Upper lobe of right lung (tissue), 1 donor: ENCODE data around the gene GPATCH1. TPM values are rescaled to one million over a fixed set of nuclear protein-coding genes. Genes with fewer than 3 reads are reported as not detected.

Source experiments
- ATAC-seq: fragments of 200-7000 bp; cut with Tn5 transposase; one replicate; pipeline ENCODE4 v1.9.1; 2020; ENCODE audit warnings: mild to moderate bottlenecking, moderate library complexity
- DNase-seq: peaks from one replicate; pipeline ENCODE4 v3.0.0-alpha.2; 2020
- H3K27ac ChIP-seq: fragments of 200-600 bp; one replicate; pipeline ENCODE4 v1.8.0; 2022
- H3K27me3 ChIP-seq: fragments of 200-600 bp; one replicate; pipeline ENCODE4 v1.8.0; 2022; ENCODE audit warnings: mild to moderate bottlenecking
- H3K36me3 ChIP-seq: fragments of 200-600 bp; one replicate; pipeline ENCODE4 v1.8.0; 2022
- H3K4me1 ChIP-seq: fragments of 200-600 bp; one replicate; pipeline ENCODE4 v1.8.0; 2022
- H3K4me3 ChIP-seq: fragments of 200-600 bp; one replicate; pipeline ENCODE4 v1.8.0; 2022; ENCODE audit warnings: mild to moderate bottlenecking
- H3K9me3 ChIP-seq: fragments of 200-600 bp; one replicate; pipeline ENCODE4 v1.8.0; 2022
- CTCF ChIP-seq: fragments of 200-600 bp; IDR thresholded peaks from one replicate; pipeline ENCODE4 v1.8.0; 2022; ENCODE audit warnings: antibody characterized with exemption
- intact Hi-C: fragments of 100-400 bp; cut with DNase I; formaldehyde crosslinking; loops from one replicate; pipeline ENCODE4 v1.11.0; 2022
- total RNA-seq: library from RNA; stranded (reverse); fragmentation: NEBNext Ultra II Directional; extraction: Animal tissue kit (Norgen Biotek cat#: 25700); gene quantifications from one replicate; pipeline ENCODE4 v1.2.1, GENCODE V29; 2021
- donor health status: DM: no; HTN: yes; CAD: no; lungs with severe emphysema.

Gene GPATCH1
- total RNA-seq, 1 donor from 2014 or later: 7.0 TPM

GRCh38 chr19:33100894-33101644, 20.1 kb downstream of the GPATCH1 start:
- Histone ChIP-seq H3K9me3 (no peaks in the 10 kb centered on the region), H3K36me3 (peaks cover 77% of the 10 kb centered on the region), H3K4me3 (no peak overlapping the region), H3K27ac (no peak overlapping the region), H3K27me3 (no peaks in the 10 kb centered on the region), H3K4me1 (no peaks in the 10 kb centered on the region)
- no peak for TF ChIP-seq CTCF
- intact Hi-C loops: no loop called here
- DNase-seq (no peak), ATAC-seq (peak; percentile 45)

- intact Hi-C loops: no loop called here
- Histone ChIP-seq H3K27me3 (no peaks in the 10 kb centered on the region), H3K9me3 (no peaks in the 10 kb centered on the region), H3K36me3 (peaks cover 77% of the 10 kb centered on the region), H3K27ac (no peak overlapping the region), H3K4me3 (no peak overlapping the region), H3K4me1 (no peaks in the 10 kb centered on the region)
- ATAC-seq (no peak), DNase-seq (no peak)
- no peak for TF ChIP-seq CTCF
Measured at GRCh38 chr19:33102893-33103292, 21.9 kb downstream of the GPATCH1 start.

- DNase-seq: no peak
- no peak for TF ChIP-seq CTCF
- intact Hi-C loops: no loop called here
- no peak for ATAC-seq
- Histone ChIP-seq H3K4me1 (no peaks in the 10 kb centered on the region), H3K4me3 (no peak overlapping the region), H3K27me3 (no peaks in the 10 kb centered on the region), H3K27ac (no peak overlapping the region), H3K36me3 (peaks cover 79% of the 10 kb centered on the region), H3K9me3 (no peaks in the 10 kb centered on the region)
Measured at GRCh38 chr19:33108161-33108560, 27.2 kb downstream of the GPATCH1 start.

GRCh38 chr19:33110137-33110910, 29.3 kb downstream of the GPATCH1 start:
- no peak for ATAC-seq
- H3K9me3 ChIP-seq: no peaks in the 10 kb centered on the region
- no peaks in the 10 kb centered on the region for H3K27me3 ChIP-seq
- DNase-seq: no peak
- H3K4me3 ChIP-seq: no peak overlapping the region
- no peak for TF ChIP-seq CTCF
- no peak overlapping the region for H3K27ac ChIP-seq
- H3K36me3 ChIP-seq: peaks cover 80% of the 10 kb centered on the region
- H3K4me1 ChIP-seq: no peaks in the 10 kb centered on the region
- intact Hi-C loops: no loop called here

GRCh38 chr19:33111587-33111986, 30.6 kb downstream of the GPATCH1 start:
- no peaks in the 10 kb centered on the region for H3K9me3 ChIP-seq
- no peaks in the 10 kb centered on the region for H3K27me3 ChIP-seq
- H3K27ac ChIP-seq: no peak overlapping the region
- intact Hi-C loops: no loop called here
- H3K36me3 ChIP-seq: peaks cover 85% of the 10 kb centered on the region
- no peak for ATAC-seq
- no peak for TF ChIP-seq CTCF
- no peak overlapping the region for H3K4me3 ChIP-seq
- H3K4me1 ChIP-seq: no peaks in the 10 kb centered on the region
- DNase-seq: no peak
